Measurements from ENCODE around the gene TEX2. TPM values are rescaled to one million over a fixed set of nuclear protein-coding genes. Genes with fewer than 3 reads are reported as not detected.
"Not testable (repeated sequence)": the region's sequence is repeated elsewhere in the genome, so short reads cannot be mapped to it uniquely, and the experiment has no call there.

TEX2 gene
- total RNA-seq, 1 donor from 2014 or later: 20.2 TPM

DNA sequence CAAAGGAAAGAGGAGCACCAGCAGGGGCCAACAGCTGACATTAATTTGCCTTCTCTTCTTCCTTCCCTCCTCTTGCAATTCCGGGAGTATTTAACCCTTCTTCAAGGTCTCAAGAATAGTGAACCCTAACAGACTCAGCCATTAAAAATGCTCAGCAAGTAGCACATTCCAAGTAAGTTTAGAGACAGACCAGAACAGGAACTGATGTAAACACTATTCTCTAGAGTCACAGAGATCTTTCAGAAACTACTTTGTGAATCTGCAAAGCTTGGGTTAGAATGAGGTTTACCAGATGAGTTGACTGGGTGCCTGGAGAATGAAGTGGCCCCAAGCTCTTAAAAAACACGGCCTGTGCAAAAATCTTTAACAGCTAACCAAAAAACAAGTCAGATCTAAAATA, 50.9 kb downstream of the TEX2 start:
- ATAC-seq: no peak

DNA sequence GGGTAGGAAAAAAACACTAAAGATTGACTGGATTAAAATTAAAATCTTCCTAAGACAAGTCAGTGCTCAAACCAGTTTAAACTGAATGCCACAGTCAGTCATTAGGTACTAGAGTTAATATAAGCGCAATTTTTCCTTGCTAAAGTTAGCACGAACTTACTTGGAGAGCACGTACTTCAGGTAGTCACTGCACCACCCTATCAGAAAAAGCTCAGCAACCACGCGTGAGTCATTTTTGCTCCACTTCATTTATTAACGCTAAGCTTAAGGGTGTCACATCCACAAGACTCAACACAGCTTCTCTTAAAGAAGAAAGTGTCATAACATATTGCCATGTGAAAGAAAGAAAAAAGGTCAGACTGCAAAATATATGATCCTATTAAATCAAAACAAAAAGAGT, 53.1 kb downstream of the TEX2 start:
- ATAC-seq: peak; percentile 94

DNA sequence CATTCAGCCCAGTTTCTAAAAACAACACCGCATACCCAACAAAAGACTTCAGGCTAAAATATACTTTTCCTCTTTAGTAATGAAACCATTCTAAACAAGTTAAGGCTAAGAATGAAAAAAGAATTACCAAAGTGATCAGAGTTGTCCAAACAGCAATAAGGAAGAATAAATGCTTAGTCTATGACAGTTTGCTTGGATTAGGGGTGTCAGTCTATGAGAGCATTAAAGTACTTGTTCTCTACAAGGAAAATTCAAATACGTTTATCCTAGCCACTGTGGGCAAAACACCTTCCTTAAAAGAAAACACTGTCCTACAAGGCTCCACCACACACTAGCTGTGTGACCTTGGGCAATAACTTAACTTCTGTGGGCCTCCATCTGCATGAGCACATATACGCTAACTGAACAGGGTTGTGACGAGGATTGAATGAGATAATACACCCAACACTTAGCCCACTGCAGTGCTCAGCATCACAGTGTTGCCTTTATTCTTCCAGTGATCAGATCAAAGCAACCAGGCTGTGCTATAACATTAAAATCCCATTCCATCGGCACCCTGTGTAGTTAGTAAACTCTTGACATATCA, 53.6 kb downstream of the TEX2 start:
- ATAC-seq: peak; percentile 47

DNA sequence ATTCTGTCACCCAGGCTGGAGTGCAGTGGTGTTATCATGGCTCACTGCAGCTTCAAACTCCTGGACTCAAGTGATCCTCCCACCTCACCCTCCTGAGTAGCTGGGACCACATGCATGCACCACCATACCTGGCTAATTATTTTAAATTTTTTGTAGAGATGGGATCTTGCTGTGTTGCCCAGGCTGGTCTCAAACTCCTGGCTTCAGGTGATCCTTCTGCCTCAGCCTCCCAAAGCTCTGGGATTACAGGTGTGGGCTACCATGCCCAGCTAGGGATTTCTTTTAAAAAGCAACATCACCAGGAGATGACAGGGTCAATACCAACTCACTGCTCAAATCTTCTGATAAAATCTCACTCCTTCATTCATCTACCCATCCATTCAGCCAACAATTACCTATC, 54.4 kb downstream of the TEX2 start:
- not testable (repeated sequence) for ATAC-seq

DNA sequence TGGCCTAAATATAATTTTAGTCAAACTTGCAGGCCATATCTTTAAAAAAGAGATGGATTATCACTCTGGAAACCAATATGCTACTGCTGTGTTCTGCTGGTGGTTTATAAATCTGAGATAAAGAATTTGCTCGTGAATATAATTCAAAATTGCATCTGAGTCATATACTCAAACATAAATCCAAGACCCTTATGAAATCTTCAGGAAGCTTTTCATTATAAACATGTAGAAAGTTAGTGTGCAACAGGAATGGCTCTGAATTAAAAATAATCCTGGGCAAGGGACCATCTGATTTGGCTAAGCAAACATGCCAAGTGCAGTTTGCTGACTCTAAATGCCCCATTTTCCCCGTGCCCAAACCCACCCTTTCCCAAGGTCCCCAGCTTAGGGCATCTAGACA, 57.3 kb downstream of the TEX2 start:
- no peak for ATAC-seq

DNA sequence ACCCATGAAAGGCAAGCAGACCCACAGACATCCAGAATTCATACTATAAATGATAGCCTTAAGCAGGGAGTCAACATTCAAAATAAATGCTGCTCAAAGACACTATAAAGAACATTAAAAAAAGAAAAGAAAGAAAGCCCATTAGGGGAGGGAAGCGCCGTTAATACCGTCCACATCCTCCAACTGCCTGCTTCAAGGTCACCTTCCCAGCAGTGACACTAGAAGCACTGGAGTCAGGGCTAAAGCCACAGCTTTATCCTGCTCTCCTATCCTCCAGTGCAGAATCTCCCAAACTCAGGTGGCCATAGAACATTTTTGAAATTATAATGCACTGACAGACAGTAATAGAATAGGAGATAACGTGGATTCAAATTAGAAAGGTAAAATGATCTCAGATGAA, 59.4 kb downstream of the TEX2 start:
- no peak for ATAC-seq

DNA sequence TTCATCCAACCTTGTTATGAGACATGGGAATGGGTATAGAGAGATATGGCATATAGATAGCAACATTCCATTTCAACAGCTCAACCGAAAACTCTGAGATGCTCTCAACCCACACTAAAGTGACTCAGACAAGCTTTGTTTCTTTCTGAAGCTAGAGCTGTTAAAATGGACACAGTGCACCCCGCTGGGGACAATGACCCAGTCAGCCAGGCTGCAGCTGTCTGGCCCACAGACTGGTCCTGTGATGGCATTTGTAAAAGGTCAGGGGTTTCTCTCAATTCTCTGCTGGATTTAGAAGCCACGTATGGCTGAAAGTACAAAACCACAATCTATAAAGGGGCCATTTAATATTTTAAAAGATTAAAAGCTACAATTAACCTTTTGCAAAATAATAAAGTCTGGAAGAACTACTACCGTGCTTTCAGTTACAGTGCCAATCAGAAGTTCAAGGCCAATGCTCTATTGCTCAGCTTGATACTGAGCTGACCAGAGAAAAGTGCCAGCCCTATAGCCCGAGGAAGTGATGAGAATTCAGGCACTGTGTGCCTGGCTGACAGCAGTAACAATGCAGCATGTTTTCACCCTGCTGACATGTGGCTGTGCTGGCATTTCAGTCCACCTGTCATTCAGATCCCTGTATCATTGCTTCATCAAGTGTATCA, 60.2 kb downstream of the TEX2 start:
- ATAC-seq: no peak

DNA sequence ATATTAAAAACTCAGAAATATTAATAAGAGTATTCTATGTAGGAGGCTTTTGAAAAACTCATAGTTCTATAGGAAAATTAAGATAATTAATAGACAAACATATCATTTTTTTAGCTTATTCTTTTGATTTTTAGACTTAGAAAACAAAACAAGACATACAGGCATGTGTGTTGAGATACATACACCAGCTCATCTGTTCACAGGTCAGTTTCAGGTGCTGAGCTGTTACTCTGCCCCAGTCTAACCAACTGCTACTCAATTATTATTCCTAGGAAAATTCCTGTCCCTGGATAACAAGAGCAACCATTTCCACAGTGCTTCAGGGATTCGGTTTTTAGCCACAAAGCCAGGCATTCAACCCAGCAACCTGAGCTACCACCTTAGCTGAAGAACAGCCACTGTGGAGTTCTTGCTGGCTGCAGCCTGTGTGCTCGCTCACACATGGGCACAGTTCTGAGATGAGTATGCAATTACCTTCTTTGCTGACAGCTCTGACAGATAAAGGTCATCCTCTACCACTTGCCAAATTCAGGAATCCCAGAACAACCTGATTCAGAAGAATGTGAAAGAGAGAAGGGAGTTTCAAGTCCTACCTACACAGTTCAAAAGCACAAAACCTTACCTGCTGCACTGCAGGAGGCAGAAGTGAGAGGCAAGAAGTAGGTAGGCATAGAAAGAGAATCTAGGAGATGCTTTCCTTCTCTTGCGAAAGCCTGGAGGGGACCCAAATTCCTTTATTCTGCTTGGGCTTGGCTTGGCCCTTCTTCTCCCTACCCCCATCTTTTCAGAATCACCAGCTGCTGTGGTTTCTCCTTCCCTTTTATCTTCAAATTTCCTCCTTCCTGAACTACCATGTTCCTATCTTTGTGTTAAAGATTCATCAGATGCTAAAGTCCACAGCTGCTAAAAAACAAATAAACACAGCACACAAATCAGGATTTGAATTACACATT, 62.7 kb downstream of the TEX2 start:
- no peak for ATAC-seq

DNA sequence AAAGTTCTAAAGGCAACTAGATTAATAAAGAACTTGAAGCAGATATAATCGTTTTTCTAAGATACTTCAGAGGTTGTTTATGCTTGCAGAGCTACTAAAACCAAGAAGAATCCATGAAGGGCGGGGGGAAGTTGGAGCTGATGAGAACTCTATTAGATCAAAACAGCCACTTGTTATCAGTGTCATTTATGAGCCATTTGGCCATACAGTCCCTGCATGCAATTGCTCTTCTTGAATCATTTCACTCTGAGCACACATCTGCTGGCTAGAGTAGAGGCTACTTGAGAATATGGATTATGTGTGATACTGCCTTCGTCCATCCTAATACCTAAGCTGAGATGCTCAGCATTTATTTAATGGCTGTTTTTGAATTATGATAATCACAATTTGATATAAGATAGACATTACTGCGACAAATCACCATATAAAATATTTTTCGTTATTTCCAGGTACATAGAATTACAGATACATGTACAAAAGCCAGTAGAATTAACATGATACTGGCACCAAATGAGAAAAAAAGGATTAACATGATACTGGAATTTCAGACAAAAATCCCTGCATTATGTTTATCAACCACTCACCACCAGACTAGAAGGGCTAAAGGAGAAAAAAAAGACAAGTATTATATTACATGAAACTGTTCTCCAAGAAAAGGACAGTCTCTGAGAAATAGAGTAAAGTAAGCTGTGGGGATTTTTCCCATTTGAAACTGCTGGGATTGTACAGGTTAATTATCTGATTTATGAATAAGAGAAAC, 64.5 kb downstream of the TEX2 start:
- no peak for ATAC-seq

DNA sequence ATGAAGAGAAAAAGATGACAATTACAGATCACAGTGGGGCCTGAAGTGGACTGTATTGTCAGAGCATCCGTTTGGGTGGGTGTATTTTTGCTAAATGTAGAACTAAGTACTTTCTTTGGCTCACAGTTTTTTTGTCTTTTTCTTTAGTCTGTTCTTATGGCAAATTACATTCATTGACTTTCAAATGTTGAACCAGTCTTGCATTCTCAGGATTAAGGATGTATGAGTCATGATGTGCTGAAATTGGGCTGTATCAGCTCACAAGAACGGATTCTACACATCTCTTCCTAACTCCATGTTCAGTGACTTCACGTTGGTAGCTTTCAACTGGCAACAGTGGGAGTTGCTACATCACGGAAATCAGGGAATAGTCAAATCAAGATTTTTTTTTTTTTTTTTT, 66.5 kb downstream of the TEX2 start:
- peak; percentile 51 for ATAC-seq

DNA sequence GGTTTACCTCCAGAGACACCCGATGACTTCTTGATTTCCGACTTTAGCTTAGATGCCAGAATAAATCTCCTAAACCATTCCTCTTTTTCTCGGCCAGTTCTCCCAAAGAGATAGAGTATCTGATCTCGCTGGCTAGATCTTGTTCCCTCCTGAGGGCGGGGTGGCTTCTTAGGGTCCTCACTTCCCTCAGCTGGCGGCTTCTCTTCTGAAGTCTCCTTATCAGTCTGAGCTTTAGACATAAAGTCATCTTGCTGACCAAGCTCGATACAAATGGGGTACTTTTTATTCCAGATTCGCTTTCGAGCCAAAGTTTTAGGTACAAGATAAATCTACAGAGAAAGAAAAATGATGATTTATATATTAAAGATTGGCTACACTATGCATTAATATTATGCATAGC, 69.5 kb downstream of the TEX2 start:
- ATAC-seq: no peak

DNA sequence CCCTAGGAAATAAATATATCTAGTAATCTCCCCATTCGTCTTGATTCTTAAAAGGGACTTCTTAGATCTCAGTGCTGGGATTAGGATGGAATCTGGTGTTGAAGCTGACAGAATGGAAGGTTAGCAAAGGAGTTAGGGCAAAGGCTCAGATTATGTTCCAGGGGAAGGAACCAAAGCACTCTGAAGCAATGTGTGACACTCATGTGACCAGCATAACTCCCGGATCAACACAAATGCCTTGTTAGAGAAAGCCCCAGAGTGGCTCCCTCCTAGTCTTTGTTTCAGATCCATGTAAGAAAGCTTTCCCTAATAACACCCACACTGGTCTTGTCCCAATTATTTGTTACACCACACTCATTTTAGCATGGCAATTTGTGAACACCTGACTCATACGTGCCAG, 70.5 kb downstream of the TEX2 start:
- no peak for ATAC-seq

DNA sequence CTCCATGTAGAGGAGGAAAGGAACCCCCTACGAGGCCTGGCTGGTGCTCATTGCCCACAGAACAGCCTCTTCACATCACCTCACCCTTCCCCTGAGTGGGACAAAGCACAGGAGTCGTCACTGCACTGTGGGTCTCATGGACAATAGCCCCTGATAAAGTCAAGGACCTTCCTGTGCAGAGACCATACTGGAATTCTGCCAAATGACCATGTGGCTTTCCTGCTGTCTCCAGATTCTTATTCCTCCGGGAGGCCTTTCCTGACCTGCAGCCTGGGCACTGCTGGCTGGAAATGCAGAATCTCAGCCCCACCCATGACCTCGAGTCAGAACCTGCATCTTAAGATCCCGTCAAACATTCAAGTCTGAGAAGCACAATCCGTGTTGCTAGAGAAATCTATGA, 72.6 kb downstream of the TEX2 start:
- peak; percentile 33 for ATAC-seq

DNA sequence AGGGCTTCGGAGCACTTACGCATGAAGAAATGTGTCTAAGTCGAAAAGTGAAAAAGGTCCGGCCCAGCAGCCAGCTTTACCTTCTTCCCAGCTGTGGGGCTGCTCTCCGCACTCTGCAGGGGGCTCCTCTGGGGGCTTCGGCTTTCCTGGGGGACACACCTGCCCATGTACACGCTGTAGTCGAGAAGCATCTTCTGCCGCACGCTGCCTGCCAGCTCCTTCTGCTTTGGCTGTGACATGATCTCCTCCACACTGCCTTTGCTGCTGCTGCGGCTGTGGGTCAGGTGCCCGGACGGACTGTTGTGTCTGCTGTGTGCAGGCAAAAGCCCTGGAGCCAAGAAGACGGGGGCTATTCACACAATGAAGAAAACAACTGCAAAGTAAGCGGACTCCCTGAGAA, 75.0 kb downstream of the TEX2 start:
- no peak for ATAC-seq

DNA sequence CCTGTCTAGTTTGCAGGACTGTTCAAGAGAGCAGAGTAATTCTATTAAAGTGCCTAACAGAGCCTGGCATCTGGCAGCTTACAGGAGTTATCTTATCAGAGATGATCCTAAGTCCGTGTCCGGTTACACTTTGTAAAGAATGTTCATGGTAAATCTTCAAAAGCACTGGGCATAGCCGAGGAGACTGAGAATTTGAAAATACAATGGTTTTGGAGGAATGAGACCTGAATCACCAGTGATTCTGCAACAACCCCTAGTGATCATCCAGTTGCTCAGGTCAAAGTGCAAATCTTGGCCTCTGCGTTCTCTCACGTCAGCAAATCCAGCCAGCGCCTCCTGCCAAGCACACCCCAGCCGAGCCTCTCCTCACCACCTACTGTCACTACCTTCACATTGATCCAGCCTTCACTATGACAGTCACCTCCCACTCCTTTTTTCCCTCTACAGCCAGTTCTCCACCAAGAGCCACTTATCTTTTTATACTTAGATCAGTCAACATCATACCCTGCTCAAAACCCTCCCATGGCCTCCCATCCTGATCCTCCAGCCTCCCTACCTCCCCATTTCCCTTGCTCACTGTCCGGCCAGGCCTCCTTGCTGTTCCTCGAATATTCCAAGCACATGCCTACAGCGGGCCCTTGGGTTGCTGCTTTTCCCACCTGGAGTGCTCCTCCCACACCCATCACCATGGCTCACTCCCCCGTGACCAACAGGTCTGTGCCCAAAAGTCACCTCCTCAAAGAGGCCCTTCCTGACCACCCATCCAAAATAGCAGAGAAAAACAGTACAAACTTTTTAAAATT, 75.8 kb downstream of the TEX2 start:
- ATAC-seq: no peak

DNA sequence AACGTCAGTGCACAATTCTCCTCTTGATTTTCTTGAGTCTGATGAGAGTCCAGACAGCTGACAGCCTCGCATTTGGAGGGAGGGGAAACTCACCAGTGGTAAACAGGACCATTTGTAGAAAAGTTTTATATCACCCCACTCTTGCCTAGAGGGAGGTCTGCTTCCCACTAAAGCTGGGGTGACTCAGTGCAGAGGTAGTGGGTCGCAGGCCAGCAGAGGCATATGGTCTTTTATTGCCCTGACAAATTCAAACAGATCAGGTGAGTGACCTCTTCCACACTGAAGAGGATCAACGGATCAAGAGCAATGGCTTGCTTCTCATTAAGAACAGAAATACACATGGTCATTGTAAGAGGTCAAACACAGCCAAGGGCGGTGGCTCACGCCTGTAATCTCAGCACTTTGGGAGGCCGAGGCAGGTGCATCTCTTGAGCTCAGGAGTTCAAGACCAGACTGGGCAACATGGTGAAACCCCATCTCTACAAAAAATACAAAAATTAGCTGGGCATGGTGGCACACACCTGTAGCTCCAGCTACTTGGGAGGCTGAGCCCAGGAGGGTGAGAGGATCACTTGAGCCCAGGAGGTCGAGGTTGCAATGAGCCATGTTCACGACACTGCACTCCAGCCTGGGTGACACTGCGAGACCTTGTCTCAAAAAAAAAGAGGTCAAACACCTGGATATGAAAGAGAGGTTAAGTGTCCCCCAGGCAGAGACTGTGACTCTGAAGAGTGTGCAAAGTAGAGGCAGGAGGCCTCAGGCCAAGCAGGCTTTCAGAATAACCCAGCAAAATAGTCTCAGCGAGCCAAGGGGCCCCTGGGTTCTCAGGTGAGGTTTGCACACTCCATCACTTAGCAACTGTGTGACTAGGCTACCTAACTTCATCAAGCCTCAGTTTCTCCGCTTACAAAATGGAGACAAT, 76.6 kb downstream of the TEX2 start:
- no peak for ATAC-seq

DNA sequence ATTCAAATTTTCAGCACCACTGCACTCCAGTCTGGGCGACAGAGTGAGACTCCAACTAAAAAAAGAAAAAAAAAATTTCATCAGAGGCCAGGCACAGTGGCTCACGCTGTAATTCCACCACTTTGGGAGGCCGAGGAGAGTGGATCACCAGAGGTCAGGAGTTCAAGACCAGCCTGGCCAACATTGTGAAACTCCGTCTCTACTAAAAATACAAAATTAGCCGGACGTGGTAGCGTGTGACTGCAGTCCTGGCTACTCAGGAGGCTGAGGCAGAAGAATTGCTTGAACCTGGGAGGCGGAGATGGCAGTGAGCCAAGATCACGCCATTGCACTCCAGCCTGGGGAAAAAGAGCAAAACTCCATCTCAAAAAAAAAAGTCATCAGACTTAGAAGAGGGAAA, 77.5 kb downstream of the TEX2 start:
- ATAC-seq: not testable (repeated sequence)

DNA sequence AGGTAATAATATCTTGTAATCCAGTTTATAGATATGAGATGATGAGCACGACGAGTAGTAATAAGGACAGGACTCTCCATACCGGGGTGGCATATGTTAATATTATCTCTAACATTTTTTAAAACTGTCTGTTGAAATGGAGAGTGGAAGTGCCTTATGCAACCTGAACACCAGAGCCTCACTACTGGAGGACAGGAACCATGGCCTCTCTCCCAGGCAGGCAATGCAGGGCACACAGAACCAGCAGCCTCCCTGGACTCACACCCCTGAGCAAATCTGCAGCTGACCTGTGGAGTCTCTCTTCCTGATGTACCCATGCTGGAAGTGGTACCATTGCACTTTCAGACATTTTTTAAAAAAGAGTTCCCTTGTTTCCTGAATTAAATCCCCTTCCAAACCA, 78.0 kb downstream of the TEX2 start:
- no peak for ATAC-seq

DNA sequence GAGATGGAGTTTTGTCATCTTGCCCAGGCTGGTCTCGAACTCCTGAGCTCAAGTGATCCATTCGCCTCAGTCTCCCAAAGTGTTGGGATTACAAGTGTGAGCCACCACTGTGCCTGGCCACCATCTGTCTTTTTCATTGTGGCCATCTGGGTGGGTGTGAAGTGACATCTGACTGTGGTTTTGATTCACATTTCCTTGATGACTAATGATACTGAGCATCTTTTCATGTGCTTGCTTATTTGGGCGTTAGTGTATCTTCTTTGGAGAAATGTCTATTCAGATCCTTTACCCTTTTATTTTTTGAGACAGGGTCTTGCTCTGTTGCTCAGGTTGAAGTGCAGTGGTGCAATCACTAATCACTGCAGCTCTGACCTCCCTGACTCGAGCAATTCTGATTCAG, 79.2 kb downstream of the TEX2 start:
- no peak for ATAC-seq

DNA sequence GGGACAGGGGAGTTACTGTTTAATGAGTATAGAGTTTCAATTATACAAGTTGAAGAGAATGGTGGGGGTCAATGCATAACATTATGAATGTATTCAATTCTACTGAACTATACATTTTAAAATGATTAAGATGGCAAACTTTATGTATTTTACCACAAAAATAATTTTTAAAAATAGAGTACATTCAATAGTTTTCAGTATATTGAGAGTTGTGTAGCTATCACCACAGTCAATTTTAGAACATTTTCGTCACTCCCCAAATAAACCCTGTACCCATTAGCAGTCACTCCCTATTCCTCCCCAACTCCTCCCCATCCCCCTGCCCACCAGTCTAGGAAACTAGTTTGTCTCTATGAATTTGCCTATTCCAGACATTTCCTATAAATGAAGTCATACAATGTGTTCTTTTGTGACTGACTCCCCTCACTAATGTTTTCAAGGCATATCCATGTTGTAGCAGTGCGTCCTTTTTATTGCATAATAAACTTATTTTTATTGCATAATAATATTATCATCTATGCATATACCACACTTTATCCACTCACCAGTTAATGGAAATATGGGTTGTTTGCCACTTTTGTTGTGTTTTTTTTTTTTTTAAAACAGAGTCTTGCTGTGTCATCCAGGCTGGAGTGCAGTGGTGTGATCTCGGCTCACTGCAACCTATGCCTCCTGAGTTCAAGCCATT, 80.6 kb downstream of the TEX2 start:
- ATAC-seq: no peak
